GM18858 (cell line): Measurements from ENCODE around the gene DTX2.
"Not testable (repeated sequence)": the region's sequence is repeated elsewhere in the genome, so short reads cannot be mapped to it uniquely, and the experiment has no call there.

ENCODE experiments used
- ATAC-seq: cut with Tn5 transposase; IDR thresholded peaks from one replicate; pipeline ENCODE4 v1.9.1; 2021; ENCODE audit not compliant: unreplicated experiment

DTX2 gene

GRCh38 chr7:76461464-76462101, at the start of gene DTX2:
DTX2 (plus strand) TSS chr7:76461709; CDS start chr7:76480510, 18,801 bp downstream.
- peak; percentile 97 for ATAC-seq

GRCh38 chr7:76412249-76412648, 49.3 kb upstream of the DTX2 start:
- no peak for ATAC-seq

- not testable (repeated sequence) for ATAC-seq
These were observed 43.7 kb upstream of the DTX2 start for GRCh38 chr7:76417654-76418310.

GRCh38 chr7:76421097-76421496, 40.4 kb upstream of the DTX2 start:
- ATAC-seq, result not testable (repeated sequence)

- ATAC-seq, result no peak
These were observed 37.7 kb upstream of the DTX2 start for GRCh38 chr7:76423666-76424412.

GRCh38 chr7:76424413-76425111, 36.9 kb upstream of the DTX2 start, which contains the start of gene ZP3:
ZP3 (plus strand) TSS chr7:76424950; CDS start chr7:76424965, 15 bp downstream.
- ATAC-seq, result peak; percentile 77

- no peak for ATAC-seq
These were observed 36.4 kb upstream of the DTX2 start for GRCh38 chr7:76425156-76425555.

GRCh38 chr7:76425558-76425957, 36.0 kb upstream of the DTX2 start:
- ATAC-seq, result not testable (repeated sequence)

GRCh38 chr7:76426246-76426645, 35.3 kb upstream of the DTX2 start:
- no peak for ATAC-seq

- ATAC-seq, result no peak
These were observed 33.9 kb upstream of the DTX2 start for GRCh38 chr7:76427635-76428034.

GRCh38 chr7:76428149-76428823, 33.2 kb upstream of the DTX2 start:
- no peak for ATAC-seq

- no peak for ATAC-seq
These were observed 32.4 kb upstream of the DTX2 start for GRCh38 chr7:76428868-76429805.

- ATAC-seq, result no peak
These were observed 31.3 kb upstream of the DTX2 start for GRCh38 chr7:76430211-76430610.

GRCh38 chr7:76430836-76431235, 30.7 kb upstream of the DTX2 start:
- no peak for ATAC-seq

- peak; percentile 64 for ATAC-seq
These were observed 23.6 kb upstream of the DTX2 start for GRCh38 chr7:76437873-76438272.

GRCh38 chr7:76439120-76439888, 22.2 kb upstream of the DTX2 start:
- not testable (repeated sequence) for ATAC-seq

GRCh38 chr7:76440404-76440803, 21.1 kb upstream of the DTX2 start:
- not testable (repeated sequence) for ATAC-seq

GRCh38 chr7:76441792-76442191, 19.7 kb upstream of the DTX2 start:
- ATAC-seq, result peak; percentile 33
